HG03520 (cell line): ENCODE data around the gene GRM3.
A peak's percentile ranks its signal among the peaks of the same experiment; 100 is the strongest.
"Not testable (repeated sequence)": the region's sequence is repeated elsewhere in the genome, so short reads cannot be mapped to it uniquely, and the experiment has no call there.

Source experiments
- ATAC-seq: cut with Tn5 transposase; IDR thresholded peaks from one replicate; pipeline ENCODE4 v1.9.1; 2021; ENCODE audit warnings: mild to moderate bottlenecking, moderate library complexity; ENCODE audit not compliant: unreplicated experiment

GRM3 gene

DNA sequence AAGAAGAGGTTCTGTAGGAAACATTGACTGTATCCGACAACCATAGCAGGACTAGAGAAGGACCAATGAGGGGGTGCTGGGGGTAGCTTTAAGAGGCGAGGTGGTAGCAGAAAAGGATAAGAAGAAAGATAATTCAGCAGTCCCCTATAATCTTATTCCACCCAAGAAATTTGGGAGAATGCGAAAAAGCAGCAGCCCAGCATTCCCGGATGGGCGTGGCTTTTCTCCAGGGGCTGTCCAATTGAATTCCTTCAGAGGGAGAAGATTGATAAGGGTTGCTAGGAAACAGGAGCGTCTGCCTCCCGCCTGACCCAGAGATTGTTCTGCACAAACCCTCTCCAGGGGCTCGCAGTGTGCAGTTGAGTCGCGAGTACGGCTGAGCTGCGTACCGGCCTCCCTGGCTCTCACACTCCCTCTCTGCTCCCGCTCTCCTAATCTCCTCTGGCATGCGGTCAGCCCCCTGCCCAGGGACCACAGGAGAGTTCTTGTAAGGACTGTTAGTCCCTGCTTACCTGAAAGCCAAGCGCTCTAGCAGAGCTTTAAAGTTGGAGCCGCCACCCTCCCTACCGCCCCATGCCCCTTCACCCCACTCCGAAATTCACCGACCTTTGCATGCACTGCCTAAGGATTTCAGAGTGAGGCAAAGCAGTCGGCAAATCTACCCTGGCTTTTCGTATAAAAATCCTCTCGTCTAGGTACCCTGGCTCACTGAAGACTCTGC is at the start of gene GRM3:
GRM3 (plus strand) TSS at position 349 of the 721 bp plus-strand sequence. CDS start 121,237 bp downstream, outside the sequence.
- ATAC-seq = no peak

DNA sequence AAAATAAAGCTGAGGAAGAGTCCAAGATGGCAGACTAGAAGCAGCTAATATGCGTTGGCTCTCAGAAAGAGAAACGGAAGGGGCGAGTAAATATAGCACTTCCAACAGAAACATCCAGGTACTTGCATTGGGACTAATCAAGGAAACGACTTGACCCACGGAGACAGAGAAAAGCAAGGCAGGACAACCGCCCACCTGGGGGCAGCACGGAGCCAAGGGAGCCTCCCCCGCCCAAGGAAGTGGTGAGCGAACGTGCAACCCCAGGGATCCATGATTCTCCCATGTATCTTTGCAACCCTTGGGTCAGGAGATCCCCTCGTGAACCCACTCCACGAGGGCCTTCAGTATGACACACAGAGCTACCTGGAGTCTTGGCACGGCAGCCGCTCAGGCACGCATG is 45.4 kb upstream of the GRM3 start:
- no peak for ATAC-seq

DNA sequence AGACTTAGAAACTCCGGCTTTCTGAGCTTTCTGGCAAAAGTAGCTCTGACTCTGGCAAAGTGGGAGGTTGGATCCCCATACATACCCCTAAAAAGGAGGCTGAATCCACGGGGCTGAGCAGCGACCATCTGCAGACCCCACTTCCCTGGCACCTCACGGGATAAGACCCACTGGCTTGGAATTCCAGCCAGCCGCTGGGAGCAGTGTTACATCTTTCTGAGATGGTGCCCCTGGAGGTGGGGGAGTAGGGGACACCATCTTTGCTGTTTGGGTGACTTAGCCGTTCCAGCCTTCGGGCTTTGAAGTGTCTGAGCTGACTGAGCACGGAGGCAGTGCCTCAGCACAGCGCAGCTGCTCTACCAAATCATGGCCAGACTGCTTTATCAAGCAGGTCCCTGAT is 45.0 kb upstream of the GRM3 start:
- no peak for ATAC-seq

DNA sequence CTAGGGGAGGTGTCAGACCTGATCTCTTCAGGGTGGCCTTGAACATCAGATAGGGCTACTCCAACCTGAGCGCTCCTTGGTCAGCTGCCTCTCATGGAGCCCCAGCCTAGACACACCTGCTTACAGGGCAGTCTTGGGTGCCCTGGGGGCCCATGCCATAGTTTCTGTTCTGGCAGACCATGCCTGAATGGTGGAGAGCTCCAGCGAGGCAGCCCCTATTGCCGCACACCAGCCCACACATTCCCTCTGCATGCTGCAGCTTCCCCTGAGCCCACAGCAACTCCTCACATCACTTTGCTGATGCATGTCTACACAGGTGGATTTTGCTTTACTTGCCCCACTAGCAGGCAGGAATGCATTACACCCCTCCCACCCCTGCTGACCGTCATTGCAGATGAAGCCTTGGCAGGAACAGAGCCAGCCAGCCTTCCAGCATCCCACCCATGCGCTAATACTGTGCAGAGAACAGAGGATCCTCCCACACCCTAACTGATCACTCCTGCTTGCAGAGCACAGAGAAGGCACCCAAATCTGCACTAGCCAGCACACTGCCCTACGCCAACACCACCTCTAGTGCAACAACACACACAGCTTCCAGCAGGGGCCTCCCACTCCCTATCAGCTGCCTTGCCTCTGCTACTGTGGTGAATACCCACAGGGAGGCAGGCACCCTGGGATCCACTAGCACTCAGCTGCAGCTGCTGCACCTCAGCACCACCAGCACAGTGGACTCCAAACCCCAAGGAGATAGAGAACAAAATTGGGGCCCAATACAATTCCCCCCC is 43.0 kb upstream of the GRM3 start:
- ATAC-seq = no peak

DNA sequence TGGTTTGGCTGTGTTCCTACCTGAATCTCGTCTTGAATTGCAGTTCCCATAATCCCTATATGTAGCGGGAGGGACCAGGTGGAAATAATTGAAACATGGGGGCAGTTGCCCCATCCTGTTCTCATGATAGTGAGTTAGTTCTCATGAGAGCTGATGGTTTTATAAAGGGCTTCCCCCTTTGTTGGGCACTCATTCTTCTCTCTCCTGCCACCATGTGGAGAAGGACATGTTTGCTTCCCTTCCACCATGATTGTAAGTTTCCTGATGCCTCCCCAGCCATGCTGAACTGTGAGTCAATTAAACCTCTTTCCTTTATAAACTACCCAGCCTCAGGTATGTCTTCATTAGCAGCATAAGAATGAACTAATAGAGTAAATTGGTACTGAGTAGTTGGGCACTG is 28.0 kb upstream of the GRM3 start:
- ATAC-seq = not testable (repeated sequence)

DNA sequence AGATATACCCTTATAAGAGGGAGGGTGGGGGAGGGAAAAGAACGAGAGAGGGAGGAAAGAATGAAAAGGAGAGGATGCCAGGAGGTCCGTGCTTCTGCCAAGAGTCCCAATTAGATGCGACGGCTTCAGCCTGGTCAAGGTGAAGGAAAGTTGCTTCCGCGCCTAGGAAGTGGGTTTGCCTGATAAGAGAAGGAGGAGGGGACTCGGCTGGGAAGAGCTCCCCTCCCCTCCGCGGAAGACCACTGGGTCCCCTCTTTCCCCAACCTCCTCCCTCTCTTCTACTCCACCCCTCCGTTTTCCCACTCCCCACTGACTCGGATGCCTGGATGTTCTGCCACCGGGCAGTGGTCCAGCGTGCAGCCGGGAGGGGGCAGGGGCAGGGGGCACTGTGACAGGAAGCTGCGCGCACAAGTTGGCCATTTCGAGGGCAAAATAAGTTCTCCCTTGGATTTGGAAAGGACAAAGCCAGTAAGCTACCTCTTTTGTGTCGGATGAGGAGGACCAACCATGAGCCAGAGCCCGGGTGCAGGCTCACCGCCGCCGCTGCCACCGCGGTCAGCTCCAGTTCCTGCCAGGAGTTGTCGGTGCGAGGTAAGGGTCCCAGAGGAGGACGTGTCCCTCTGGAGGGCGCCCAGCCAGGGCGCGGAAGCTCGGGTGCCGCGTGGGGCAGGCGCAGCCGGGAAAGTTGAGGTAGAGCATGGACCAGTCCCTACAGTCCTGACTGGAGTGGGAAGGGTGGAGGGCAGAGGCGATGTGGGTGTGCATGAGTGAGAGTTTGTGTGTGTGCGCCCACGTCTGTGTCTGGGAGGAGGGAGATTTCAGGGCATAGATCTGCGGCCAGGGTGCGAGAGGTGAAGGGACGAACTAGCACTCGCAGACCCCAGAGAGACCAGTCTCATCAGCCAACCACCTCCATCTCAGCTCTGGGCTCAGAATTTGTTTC is 844 bp downstream of the GRM3 start:
- ATAC-seq = no peak

DNA sequence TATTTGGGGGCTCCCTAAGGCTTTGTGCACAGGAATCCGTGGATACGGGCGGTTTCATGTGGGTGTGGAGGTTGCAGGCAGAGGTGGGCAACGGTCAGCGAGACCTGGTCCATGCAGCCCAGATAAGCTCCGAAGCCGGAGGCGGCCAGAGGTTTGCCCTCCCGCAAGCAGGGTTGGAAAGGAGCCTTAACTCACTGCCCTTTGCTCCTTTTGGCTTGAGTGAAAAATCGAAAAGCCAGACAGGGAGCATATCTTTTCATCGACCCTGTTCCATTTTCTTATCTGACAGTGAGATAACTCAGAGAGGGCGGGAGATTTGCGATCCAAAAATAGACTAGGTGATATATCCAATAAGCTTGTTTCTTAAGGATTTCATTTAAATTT is 1.5 kb downstream of the GRM3 start:
- ATAC-seq = no peak

DNA sequence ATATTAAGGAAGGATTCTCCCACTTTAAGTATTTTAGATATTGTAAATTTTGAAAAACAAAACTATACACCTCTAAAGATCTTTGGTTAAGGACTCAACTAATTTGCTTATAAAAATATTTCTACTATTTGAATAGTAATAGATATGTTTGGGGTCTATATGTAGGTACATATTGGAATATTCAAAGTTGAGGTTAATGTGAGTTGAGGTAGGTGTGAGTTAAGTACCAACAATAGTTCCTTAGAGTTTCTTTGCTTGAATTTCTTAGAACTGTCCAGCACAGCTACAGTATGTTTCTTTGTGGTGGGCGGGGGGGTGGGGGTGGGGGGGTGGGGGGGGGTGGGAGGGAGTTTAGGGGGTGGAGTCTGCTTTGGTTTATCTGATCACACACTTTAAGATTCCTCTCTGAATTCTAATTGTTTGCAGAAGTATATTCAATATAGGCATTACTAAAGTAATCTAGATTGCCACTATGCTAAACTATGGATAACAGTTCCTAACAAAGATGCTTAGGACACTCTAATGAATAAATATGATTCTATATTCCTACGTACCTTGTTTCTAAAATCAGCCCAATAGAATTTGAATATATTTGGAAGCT is 2.1 kb downstream of the GRM3 start:
- no peak for ATAC-seq

DNA sequence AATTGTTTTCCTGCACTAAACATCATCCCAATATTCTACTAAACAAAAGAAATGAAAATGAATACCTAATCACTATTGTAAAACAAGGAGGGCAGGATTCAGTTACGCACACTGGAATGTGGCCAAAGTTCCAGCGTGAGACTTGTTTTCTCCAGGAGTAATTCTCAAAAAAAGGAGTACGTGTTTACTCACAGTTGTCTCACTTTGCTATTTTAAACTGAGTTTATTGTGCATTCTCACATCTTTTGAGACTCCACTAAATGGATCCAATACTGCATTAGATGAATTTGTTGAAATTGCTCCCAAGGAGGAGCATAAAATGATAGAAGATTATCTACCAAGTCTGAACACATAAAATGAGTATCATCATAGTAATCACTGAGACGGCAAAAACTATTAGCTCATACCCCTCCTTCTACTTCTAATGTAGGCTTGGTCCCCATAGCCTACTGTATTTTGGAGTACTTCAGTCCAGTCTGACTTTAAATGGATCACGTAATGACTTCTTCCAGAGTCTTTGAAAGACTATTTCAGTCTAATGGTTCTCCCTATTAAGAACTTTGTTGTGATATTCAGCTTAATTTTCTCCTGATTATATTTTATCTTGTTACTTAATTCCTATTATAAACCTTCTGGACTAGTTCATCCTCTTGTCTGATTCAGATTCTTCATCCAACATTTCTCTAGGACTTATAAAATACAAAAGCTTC is 3.8 kb downstream of the GRM3 start:
- ATAC-seq = no peak

DNA sequence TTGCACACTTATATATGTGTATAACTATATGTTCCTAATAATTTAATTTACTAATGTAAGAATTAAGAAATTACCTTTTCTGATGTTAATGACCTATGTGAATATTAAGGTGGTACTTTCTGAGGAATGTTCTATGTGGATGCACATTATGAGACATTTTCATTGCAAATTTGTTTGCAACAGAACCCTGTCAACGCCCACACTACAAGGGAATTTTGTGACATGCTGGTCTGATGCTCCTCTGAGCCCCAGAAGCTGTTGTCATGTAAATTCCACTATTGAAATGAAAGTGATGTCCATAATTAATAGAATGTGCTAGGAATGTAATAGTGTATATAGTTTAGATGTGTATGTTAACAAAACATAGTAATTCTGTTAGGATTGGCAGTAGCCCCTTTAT is 4.5 kb downstream of the GRM3 start:
- ATAC-seq = no peak

DNA sequence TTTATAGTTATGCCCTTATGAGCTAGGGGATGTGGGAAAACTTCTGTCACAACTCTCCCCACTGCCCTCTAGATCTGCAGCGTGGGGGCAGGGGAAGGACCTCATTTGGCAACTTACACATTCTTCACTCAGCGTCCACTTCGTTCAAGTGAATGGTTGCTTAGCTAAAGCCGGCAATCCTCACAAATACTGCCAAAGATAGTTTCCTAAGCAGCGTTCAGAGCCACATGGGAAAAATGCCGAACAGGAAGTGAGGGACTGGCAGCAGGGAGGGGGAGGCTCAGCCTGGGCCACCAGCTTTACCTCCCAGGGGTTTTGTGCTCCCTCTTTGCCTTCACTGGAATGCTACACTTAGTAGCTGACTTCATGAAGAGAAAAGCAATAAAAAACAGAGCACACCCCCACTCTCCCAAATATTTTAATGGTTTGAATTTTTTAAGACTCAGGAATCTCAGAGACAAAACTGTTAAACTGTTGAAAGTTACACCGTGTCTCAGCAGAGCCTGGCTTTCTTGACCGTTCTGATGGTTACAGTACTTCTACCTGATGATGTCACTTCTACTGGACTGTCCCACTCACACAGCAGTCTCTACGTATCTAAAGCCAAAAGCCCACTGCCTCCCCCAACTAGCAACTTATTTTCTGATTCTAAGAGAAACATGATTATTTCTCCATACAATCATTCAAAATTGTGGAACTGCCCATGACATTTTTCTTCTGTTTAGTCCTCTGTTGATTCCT is 10.4 kb downstream of the GRM3 start:
- ATAC-seq = no peak

DNA sequence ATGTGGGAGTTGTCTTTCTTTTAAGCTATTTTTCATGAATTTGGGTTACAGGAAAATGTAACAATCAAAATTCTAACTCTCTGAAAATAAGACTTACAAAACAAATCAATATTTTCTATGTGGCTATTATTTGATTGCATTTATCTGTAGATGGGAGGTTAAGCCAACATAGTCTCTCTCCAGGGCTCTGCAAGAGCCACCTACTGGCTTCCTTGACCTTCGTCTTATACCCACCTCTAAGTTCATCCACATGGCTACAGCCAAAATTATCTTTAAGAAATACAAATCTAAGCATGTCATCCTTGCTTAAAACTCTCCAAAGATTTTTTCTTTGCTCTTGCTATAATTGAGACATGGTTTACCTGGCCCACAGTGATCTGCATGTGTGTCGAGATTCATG is 14.2 kb downstream of the GRM3 start:
- no peak for ATAC-seq

DNA sequence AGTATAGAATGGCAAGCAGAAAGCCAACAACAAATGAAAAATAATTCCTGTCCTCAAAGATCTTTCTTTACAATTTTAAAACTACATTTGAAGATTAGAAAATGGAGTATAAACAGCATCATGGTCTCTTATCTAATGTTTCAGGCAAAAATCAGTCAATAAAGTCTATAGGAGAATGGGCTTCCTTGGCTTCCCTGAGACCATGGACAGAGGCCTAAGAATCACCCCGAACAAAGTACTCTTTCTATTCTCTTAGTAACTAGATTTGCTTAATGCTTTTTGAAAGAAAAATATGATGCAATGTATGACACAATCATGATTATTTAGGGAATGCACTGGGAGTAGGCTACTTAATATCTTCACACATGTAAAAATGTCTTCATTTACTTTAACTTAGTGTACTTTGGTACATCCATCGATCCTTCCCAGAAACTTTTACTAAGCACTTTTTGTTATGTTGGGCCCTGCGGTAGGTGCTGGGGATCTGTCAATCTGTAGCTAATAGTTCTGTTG is 17.3 kb downstream of the GRM3 start:
- ATAC-seq = no peak

DNA sequence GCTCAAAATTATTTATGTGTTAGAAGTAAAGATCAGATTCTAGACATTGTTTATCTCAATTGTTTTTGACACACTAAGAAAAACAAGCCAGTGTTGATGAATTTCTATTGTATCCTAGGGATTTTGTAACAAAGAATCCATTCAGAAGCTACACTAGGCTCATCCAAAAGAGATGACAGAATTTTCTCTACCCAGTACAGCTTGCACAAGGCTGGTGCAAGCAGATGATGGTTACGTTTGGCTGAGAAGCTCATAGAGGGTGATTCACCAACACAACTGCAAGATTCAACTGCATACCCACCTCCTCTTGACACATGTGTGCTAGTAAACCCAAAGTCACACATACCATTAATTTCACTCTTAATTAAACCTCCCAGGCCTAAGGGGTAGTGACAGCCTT is 20.8 kb downstream of the GRM3 start:
- ATAC-seq = no peak

DNA sequence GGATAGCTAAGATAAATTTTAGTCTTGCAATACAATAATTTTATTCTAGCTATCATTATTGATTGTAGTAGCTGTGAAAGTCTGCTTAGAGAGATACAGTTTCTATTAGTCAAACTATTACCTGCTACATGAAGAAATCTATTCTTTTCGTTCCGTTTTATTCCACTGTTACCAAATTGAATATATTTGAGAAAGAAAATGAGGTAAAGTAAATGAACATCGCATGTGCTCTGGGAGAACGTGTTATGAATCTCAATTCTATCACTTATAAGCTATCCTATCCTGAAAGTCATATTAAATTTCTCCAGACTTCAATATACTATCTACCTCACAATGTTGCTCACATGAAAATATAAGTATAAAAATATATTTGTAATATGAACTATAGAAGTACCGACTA is 21.3 kb downstream of the GRM3 start:
- no peak for ATAC-seq

DNA sequence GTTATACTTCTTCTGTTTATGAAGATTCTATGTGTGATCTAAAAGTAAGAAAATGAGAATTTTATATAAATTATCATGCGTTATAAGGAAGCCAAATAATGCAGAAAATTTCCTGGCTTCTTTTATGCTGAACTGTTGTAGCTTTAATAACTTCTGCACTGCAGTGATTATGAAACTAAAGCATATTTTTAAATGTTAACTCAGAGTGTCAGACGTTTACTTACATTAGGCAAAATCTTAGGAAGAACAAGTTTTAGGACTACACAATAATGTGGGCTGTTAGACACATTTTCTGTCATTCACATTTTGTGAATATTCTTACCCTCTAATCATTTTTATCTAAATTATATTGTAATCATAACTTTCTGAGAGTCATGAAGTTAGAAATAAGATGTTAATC is 22.0 kb downstream of the GRM3 start:
- no peak for ATAC-seq

DNA sequence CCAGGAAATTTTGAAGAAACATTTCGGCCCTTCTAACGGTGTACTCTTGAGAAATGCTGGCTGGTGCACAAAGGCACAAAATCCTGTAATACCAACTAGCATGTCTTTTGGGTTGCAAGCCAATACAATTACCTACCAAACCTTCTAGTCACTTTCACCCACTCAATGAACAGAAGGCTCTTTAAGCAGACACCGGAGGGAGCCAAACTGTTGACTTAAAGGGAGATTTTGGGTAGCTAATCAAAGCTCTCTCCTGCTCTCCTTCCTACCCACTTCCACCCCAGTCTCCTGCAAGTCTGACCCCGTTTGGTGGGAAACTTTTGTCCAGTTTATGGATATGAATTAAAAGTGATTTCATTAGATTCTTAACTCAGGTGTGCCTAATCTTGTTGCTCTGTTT is 24.0 kb downstream of the GRM3 start:
- peak; percentile 55 for ATAC-seq

DNA sequence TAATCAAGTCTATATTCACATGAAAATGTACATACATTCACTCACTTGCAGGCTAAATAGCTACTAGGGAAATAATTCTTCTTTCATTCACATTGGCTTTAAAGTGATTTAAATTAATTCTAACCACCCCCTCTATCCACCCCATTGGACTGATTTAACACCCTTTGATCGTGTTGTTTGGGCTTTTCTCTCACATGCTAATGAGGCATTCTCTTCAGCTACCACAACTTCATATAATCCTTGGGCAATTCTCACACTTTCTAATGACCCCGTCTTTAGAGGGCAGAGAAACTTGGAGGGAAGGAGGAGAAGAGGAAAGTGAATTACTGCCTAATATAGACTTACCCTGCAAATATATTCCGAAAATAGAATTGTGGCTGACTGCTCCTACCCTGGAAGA is 24.6 kb downstream of the GRM3 start:
- ATAC-seq = no peak

DNA sequence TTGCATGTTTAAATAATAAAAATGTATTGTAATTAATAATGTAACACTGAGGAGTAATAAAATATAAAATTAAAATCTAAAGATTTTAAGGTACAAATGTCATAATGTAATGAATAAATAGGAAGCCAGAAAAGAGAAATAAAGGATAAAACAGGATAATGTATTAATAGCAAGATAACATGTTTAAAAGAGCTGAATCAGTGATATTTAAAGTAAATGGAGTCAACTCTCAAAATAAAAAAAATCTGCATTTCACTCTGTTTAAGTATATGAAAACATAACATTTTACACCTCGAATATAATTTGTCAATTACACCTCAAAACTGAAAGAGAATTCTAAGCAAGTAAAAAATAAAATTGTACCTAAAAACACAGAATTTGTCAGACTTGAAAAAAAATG is 44.1 kb downstream of the GRM3 start:
- ATAC-seq = no peak

DNA sequence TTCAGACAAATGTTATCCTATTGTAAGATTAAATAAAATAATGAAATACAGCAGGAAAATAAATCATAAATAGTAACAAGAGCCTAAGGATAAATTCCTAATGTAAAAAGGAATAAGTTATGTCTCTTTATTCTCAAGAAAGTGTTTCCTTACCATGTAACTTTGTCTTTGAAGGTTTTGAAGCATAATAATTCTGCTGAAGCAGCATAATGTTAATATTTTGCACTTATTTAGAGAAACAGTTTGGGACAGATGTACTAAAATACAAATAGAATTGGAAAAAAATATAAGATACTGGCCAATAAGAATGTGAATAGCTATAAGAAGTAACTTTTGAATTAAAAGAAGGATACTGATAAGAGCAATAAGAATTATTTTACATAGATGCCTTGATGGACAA is 45.7 kb downstream of the GRM3 start:
- no peak for ATAC-seq
